Ovary (tissue), 3 donors: ENCODE results near the gene KDM1A.

ENCODE experiments used
- EP300 ChIP-seq: sonication (generic); formaldehyde crosslinking; IDR thresholded peaks from one replicate; pipeline ENCODE4 v1.6.1; 2017; ENCODE audit warnings: antibody characterized with exemption
- TF ChIP-seq, protein P1 (sequence below), 3 donors: fragments of 450-650 bp in 2 of 3; fragments of 200-600 bp in 1 of 3; IDR thresholded peaks; one replicate each; pipeline versions ENCODE4 v1.5.1 to v1.8.0; 2016 to 2022; ENCODE audit warnings: antibody characterized with exemption in 3 of 3, mild to moderate bottlenecking in 1 of 3
- donor health status: DM: no; HTN: no; CAD: no.

DNA sequence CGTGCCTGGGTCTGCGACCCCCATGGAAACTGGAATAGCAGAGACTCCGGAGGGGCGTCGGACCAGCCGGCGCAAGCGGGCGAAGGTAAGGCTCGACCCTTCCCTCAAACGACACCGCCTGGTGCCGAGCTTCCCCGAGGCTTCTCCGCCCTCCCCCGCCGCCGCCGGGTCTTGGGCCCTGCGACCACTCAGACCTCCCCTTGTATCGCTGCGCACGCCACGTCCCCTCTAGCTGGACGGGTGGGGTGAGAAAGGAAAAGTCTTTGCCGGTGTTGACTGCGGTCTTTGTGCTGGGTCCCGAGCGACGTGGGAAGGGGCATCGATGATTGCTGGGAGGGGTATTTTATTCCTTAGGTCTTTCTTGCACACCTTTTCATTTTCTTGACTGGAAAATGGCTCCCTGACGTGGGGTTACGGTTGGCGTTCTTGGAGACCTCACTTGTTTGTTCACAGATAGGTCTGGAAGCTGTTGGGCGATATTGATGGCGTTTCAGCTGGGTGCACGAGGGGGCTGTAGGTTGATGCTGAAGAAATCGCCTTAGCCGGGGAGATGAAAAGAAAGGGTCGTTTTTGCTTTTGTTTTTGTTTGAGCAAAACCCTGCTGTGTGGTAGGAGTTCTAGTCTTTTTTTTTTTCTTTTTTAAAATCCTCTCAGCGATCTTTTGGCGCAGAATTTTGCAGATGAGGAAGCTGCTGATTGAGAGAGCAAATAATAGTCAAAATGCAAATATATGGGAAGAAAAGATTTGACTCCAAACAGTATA is 776 bp downstream of the KDM1A start:
- no peak for TF ChIP-seq EP300
- TF ChIP-seq, protein P1, sequence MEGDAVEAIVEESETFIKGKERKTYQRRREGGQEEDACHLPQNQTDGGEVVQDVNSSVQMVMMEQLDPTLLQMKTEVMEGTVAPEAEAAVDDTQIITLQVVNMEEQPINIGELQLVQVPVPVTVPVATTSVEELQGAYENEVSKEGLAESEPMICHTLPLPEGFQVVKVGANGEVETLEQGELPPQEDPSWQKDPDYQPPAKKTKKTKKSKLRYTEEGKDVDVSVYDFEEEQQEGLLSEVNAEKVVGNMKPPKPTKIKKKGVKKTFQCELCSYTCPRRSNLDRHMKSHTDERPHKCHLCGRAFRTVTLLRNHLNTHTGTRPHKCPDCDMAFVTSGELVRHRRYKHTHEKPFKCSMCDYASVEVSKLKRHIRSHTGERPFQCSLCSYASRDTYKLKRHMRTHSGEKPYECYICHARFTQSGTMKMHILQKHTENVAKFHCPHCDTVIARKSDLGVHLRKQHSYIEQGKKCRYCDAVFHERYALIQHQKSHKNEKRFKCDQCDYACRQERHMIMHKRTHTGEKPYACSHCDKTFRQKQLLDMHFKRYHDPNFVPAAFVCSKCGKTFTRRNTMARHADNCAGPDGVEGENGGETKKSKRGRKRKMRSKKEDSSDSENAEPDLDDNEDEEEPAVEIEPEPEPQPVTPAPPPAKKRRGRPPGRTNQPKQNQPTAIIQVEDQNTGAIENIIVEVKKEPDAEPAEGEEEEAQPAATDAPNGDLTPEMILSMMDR (IDR thresholded peaks at IDR 0.05): no peak
